GM12892 (cell line): ENCODE data around the gene RAP2C. TPM values are rescaled to one million over a fixed set of nuclear protein-coding genes. Genes with fewer than 3 reads are reported as not detected.

ENCODE experiments used
- DNase-seq: peaks from one replicate; pipeline ENCODE4 v3.0.0; 2011; ENCODE audit not compliant: insufficient read length
- FAIRE-seq: peaks from 2 replicates; lab custom pipeline; 2011; peaks lifted over from hg19 to GRCh38; lab: Jason Lieb, UNC
- POLR2A ChIP-seq: IDR thresholded peaks from 2 replicates; pipeline ENCODE4 v1.6.1; 2011; ENCODE audit warnings: low read depth, low read length, control low read depth
- POLR2AphosphoS5 ChIP-seq: IDR thresholded peaks from 2 replicates; pipeline ENCODE4 v1.6.1; 2011; ENCODE audit warnings: low read depth, low read length, control low read depth
- TAF1 ChIP-seq: IDR thresholded peaks from 2 replicates; pipeline ENCODE4 v1.6.1; 2011; ENCODE audit warnings: low read depth, mild to moderate bottlenecking, control low read depth, low read length, borderline replicate concordance
- polyA plus RNA-seq: library from polyadenylated mRNA; unstranded; fragments of >200 nt; gene quantifications from one replicate; pipeline ENCODE4 v1.2.1, GENCODE V29; 2012; ENCODE audit warnings: missing spikeins, inconsistent platforms; ENCODE audit not compliant: missing spikeins

The RAP2C gene
- polyA plus RNA-seq = 24.1 TPM

DNA sequence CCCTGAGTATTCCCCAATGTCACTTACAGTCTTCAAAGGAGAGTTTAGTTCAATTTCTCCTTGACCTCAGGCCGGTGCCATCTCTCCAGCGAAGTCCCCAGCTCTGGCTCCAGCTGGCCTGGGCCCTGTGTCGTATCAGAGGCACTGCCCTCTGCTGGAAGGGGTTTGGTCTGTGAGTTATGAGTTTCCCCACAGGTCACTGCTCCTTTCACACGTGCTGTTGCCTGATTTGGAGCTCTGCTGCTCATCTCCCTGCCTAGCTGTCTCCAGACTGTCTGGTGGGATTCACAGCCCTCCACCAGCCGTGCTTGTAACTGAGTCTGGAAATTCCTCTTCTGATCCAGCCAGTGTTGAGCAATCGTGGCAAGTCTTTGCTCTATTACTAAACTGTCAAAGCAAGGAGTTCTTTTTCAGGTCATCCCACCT lies at the start of gene RAP2C:
Gene RAP2C, minus strand, starts transcription at position 105 of the 426 bp plus-strand sequence. CDS start 2,179 bp downstream, outside the sequence.
- TF ChIP-seq POLR2A = no peak
- TF ChIP-seq POLR2AphosphoS5 = no peak
- no peak for TF ChIP-seq TAF1
- peak; percentile 26 for DNase-seq
- FAIRE-seq = peak; percentile 96

GRCh38 chrX:132267392-132267791 lies 48.1 kb upstream of the RAP2C start:
- TF ChIP-seq POLR2A (no peak), TAF1 (no peak), POLR2AphosphoS5 (no peak)
- DNase-seq (no peak), FAIRE-seq (no peak)

- no peak for TF ChIP-seq POLR2A
- TF ChIP-seq POLR2AphosphoS5 = no peak
- no peak for TF ChIP-seq TAF1
- DNase-seq (no peak), FAIRE-seq (no peak)
These were observed 47.5 kb upstream of the RAP2C start for GRCh38 chrX:132266583-132267355.

DNA sequence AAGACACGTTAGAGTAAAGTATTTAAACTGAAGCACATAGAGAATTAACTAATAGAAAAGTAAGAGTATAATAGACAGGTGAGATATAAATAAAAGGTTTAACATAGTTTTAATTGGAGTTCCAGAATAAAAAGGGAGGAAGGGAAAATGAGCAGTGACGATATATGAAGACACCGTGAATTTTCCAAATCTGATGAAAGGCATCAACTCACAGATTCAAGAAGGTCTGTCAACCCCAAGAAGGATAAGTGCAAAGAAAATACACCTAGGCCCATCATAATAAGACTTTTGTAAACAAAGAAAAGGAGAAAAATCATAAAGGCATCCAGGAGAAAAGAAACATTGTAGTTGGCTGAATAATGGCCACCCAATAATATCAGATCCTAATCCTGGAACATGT lies 43.9 kb upstream of the RAP2C start:
- TF ChIP-seq TAF1 (no peak), POLR2AphosphoS5 (no peak), POLR2A (no peak)
- no peak for DNase-seq
- FAIRE-seq = no peak

GRCh38 chrX:132258509-132258908 lies 39.3 kb upstream of the RAP2C start:
- TF ChIP-seq POLR2AphosphoS5 (no peak), TAF1 (no peak), POLR2A (no peak)
- FAIRE-seq (no peak), DNase-seq (no peak)

GRCh38 chrX:132257116-132257515 lies 37.9 kb upstream of the RAP2C start:
- no peak for FAIRE-seq
- no peak for DNase-seq
- TF ChIP-seq POLR2A (no peak), TAF1 (no peak), POLR2AphosphoS5 (no peak)

- no peak for TF ChIP-seq POLR2A
- TF ChIP-seq TAF1 = no peak
- no peak for TF ChIP-seq POLR2AphosphoS5
- DNase-seq (no peak), FAIRE-seq (no peak)
These were observed 16.9 kb upstream of the RAP2C start for GRCh38 chrX:132236121-132236520.

GRCh38 chrX:132235488-132235887 lies 16.2 kb upstream of the RAP2C start:
- TF ChIP-seq TAF1 = no peak
- TF ChIP-seq POLR2AphosphoS5 = no peak
- no peak for TF ChIP-seq POLR2A
- DNase-seq = no peak
- FAIRE-seq = no peak

- TF ChIP-seq POLR2AphosphoS5 (no peak), TAF1 (no peak), POLR2A (no peak)
- DNase-seq (no peak), FAIRE-seq (no peak)
These were observed 12.3 kb upstream of the RAP2C start for GRCh38 chrX:132231587-132231986.

GRCh38 chrX:132227383-132228112 lies 8.3 kb upstream of the RAP2C start:
- no peak for FAIRE-seq
- no peak for DNase-seq
- TF ChIP-seq POLR2AphosphoS5 (no peak), TAF1 (no peak), POLR2A (no peak)

- DNase-seq (no peak), FAIRE-seq (no peak)
- TF ChIP-seq POLR2AphosphoS5 (no peak), POLR2A (no peak), TAF1 (no peak)
These were observed 6.9 kb upstream of the RAP2C start for GRCh38 chrX:132226169-132226568.
